Activated CD8-positive, alpha-beta T cell treated with anti-CD3 and anti-CD28 coated beads, Interleukin-2, amount 10 ng/mL, durations not matched to agents 7 days and 5 days (primary cell): Measurements from ENCODE around the gene ABCB11. TPM values are rescaled to one million over a fixed set of nuclear protein-coding genes. Genes with fewer than 3 reads are reported as not detected.

Source experiments
- ATAC-seq: fragments of 150-1000 bp; cut with Tn5 transposase; one replicate; pipeline ENCODE4 v1.10.0; 2021; ENCODE audit warnings: moderate library complexity
- CTCF ChIA-PET: fragments of 350-600 bp; sonication (Branson Sonifier 250); formaldehyde crosslinking; loops from one replicate; lab custom pipeline; 2021; ENCODE audit warnings: antibody characterized with exemption; lab: Charles Lee
- POLR2A ChIA-PET: fragments of 350-600 bp; sonication (Branson Sonifier 250); formaldehyde crosslinking; loops from one replicate; lab custom pipeline; 2021; ENCODE audit warnings: antibody characterized with exemption; lab: Charles Lee
- DNase-seq: peaks from one replicate; pipeline ENCODE4 v3.0.0-alpha.2; 2020
- H3K27ac Mint-ChIP-seq: one replicate; pipeline ENCODE4 v1.8.0; 2021; ENCODE audit warnings: mild to moderate bottlenecking, mixed read lengths
- H3K27me3 Mint-ChIP-seq: one replicate; pipeline ENCODE4 v1.8.0; 2021; ENCODE audit warnings: low read depth, mixed read lengths
- H3K36me3 Mint-ChIP-seq: one replicate; pipeline ENCODE4 v1.8.0; 2021; ENCODE audit warnings: low read depth, mixed read lengths
- H3K4me1 Mint-ChIP-seq: one replicate; pipeline ENCODE4 v1.8.0; 2021; ENCODE audit warnings: low read depth, mixed read lengths
- H3K4me3 Mint-ChIP-seq: one replicate; pipeline ENCODE4 v1.8.0; 2021; ENCODE audit warnings: mild to moderate bottlenecking, mixed read lengths
- H3K9me3 Mint-ChIP-seq: one replicate; pipeline ENCODE4 v1.8.0; 2022; ENCODE audit warnings: mixed read lengths; ENCODE audit not compliant: insufficient read depth
- total RNA-seq, 2 experiments: library from RNA; stranded (reverse); gene quantifications; one replicate each; pipeline ENCODE4 v1.2.3, GENCODE V29; 2021

ABCB11 gene
- total RNA-seq, 2 experiments from 2014 or later = 0.03 TPM; not detected in 1

- CTCF ChIA-PET = interaction anchor here (0.8 kb wide), 1 partner anchor 123 kb away, joined by 3 read pairs; no protein-coding TSS in a partner anchor
Observed at GRCh38 chr2:168986398-168986943, 44.7 kb downstream of the ABCB11 start.

DNA sequence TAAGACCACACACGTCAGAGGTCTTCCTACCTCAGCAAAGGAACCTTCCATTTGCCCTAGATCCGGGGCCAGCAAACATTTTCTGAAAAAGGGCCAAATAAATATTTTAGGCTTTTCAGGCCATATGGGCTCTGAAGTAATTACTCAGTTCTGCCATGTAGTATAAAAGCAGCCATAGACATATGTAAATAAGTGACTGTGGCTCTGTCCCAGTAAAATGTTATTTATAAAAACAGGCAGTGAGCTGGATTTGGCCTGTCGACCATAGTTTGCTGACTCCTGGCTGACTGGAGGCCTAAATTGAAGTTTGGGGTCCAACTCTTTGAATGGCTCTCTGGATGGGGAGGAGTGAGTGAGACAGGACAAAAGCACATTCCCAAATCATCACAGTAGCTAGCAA lies 49.5 kb downstream of the ABCB11 start:
- ATAC-seq (no peak), DNase-seq (no peak)
- Mint-ChIP-seq H3K27me3 (peaks cover 8% of the 10 kb centered on the region), H3K36me3 (no peaks in the 10 kb centered on the region), H3K4me3 (no peak overlapping the region), H3K9me3 (no peaks in the 10 kb centered on the region), H3K27ac (no peak overlapping the region), H3K4me1 (no peaks in the 10 kb centered on the region)
- ChIA-PET CTCF (no interaction called here), POLR2A (no interaction called here)

More at GRCh38 chr2:168986398-168986943, 44.7 kb downstream of the ABCB11 start:
- POLR2A ChIA-PET = interaction anchor here (0.7 kb wide), 1 partner anchor 111 kb away, joined by 3 read pairs; no protein-coding TSS in a partner anchor
- no peak for DNase-seq
- Mint-ChIP-seq H3K36me3 (no peaks in the 10 kb centered on the region), H3K27me3 (peaks cover 10% of the 10 kb centered on the region), H3K4me1 (no peaks in the 10 kb centered on the region), H3K4me3 (no peak overlapping the region), H3K27ac (no peak overlapping the region), H3K9me3 (no peaks in the 10 kb centered on the region)
- ATAC-seq = no peak

GRCh38 chr2:168978461-168978861 lies 52.7 kb downstream of the ABCB11 start:
- ATAC-seq (no peak), DNase-seq (no peak)
- Mint-ChIP-seq H3K4me1 (no peaks in the 10 kb centered on the region), H3K36me3 (no peaks in the 10 kb centered on the region), H3K4me3 (no peak overlapping the region), H3K9me3 (no peaks in the 10 kb centered on the region), H3K27me3 (no peaks in the 10 kb centered on the region), H3K27ac (no peak overlapping the region)
- ChIA-PET CTCF (interaction anchor here (0.8 to 2.1 kb wide), 3 partner anchors 11 to 132 kb away, joined by 3 to 4 read pairs (median 4); no protein-coding TSS in a partner anchor), POLR2A (no interaction called here)

DNA sequence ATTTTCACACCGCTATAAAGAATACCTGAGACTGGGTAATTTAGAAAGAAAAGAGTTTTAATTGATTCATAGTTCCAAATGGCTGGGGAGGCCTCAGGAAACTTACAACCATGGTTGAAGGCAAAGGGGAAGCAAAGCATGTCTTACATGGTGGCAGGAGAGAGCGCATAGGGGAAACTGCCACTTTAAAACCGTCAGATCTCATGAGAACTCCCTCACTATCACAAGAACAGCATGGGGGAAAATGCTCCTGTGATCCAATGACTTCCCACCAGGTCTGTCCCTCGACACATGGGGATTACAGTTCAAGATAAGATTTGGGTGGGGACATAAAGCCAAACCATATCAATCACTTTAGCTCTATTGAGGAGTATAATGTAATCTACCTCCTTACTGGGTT lies 53.5 kb downstream of the ABCB11 start:
- ATAC-seq (no peak), DNase-seq (no peak)
- H3K4me1 Mint-ChIP-seq = no peaks in the 10 kb centered on the region
- H3K9me3 Mint-ChIP-seq = no peaks in the 10 kb centered on the region
- no peaks in the 10 kb centered on the region for H3K36me3 Mint-ChIP-seq
- ChIA-PET POLR2A (no interaction called here), CTCF (interaction anchor here (0.8 to 1.5 kb wide), 2 partner anchors 10 to 64 kb away, joined by 3 to 4 read pairs; no protein-coding TSS in a partner anchor)
- no peak overlapping the region for H3K4me3 Mint-ChIP-seq
- no peaks in the 10 kb centered on the region for H3K27me3 Mint-ChIP-seq
- H3K27ac Mint-ChIP-seq = no peak overlapping the region

- H3K27me3 Mint-ChIP-seq = no peaks in the 10 kb centered on the region
- CTCF ChIA-PET = no interaction called here
- no peaks in the 10 kb centered on the region for H3K4me1 Mint-ChIP-seq
- H3K9me3 Mint-ChIP-seq = no peaks in the 10 kb centered on the region
- H3K36me3 Mint-ChIP-seq = no peaks in the 10 kb centered on the region
- DNase-seq (no peak), ATAC-seq (peak; percentile 43)
- H3K4me3 Mint-ChIP-seq = no peak overlapping the region
- H3K27ac Mint-ChIP-seq = no peak overlapping the region
- POLR2A ChIA-PET = no interaction called here
Observed at GRCh38 chr2:168976034-168976654, 55.0 kb downstream of the ABCB11 start.

DNA sequence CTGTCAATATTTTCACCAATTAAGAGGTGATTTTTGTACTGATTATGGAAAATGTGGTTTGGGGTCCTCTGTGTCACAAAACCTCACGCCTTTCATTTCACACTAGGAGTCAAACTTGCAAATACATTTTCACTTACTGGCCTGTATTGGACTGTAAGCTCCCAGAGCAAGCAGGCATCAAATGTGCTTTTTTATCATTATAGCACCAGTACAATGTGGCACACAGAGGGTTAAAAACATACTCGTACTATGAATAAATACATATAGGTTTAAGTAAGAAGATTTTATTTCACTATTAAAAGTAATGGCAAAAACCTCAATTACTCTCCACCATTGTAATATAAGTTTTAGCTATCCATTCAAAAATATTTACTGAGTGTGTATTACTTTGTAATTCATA lies 56.7 kb downstream of the ABCB11 start:
- H3K4me3 Mint-ChIP-seq = no peak overlapping the region
- no peak overlapping the region for H3K27ac Mint-ChIP-seq
- H3K36me3 Mint-ChIP-seq = no peaks in the 10 kb centered on the region
- H3K4me1 Mint-ChIP-seq = no peaks in the 10 kb centered on the region
- DNase-seq (no peak), ATAC-seq (peak; percentile 21)
- no peaks in the 10 kb centered on the region for H3K9me3 Mint-ChIP-seq
- ChIA-PET CTCF (interaction anchor here (1.3 to 3.2 kb wide), 4 partner anchors 10 to 158 kb away, joined by 3 to 7 read pairs (median 4); no protein-coding TSS in a partner anchor), POLR2A (no interaction called here)
- no peaks in the 10 kb centered on the region for H3K27me3 Mint-ChIP-seq

DNA sequence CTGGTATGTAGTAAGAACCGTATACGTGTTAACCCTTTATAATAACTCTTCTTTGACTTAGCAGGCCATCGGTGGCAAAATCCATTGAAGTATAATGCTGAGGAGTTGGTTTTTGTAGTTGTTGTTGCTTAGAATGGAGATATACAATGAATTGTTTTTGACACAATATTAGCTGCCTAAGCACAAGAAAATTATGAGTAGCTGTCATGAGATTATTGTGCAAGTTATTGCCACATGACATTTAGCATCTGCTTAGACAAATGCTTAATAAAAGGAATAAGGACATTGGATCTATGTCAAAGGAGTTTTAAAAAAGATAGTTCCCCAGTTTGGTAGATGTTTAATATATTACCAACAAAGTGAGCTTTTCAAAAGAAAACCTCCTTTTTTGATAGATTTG lies 59.9 kb downstream of the ABCB11 start:
- Mint-ChIP-seq H3K4me1 (no peaks in the 10 kb centered on the region), H3K9me3 (no peaks in the 10 kb centered on the region), H3K36me3 (no peaks in the 10 kb centered on the region), H3K4me3 (no peak overlapping the region), H3K27ac (no peak overlapping the region), H3K27me3 (no peaks in the 10 kb centered on the region)
- ChIA-PET POLR2A (no interaction called here), CTCF (interaction anchor here (0.9 to 3.1 kb wide), 3 partner anchors 10 to 138 kb away, joined by 3 to 15 read pairs (median 10); no protein-coding TSS in a partner anchor)
- no peak for ATAC-seq
- DNase-seq = no peak

DNA sequence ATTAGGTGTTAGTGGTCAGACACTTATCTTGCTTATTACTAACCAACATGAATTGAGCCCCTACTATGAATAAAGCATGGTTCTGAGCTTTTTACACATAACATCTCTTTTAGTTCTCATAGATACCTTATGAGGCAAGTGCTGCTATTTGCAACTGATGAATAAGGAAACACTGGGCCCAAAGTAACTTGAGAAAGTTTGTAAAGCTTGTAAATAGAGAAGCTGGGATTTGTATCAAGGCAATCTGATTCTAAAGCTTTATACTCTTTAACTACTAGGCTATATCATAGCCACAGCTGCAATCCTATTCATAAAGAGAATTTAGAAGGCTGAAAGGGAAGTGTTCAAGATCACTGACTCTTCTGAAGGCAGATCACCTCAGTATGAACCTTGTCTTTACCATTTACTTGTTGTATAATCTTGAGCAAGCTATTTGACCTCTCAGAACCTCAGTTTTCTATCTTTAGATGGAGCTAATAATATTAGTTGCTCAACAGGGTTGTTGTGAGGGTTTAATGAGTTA lies 60.4 kb downstream of the ABCB11 start:
- no peaks in the 10 kb centered on the region for H3K36me3 Mint-ChIP-seq
- no peak overlapping the region for H3K27ac Mint-ChIP-seq
- peaks cover 3% of the 10 kb centered on the region for H3K4me1 Mint-ChIP-seq
- ATAC-seq (no peak), DNase-seq (no peak)
- ChIA-PET CTCF (interaction anchor here (0.8 to 3.1 kb wide), 5 partner anchors 9 to 171 kb away, joined by 3 to 15 read pairs (median 4); no protein-coding TSS in a partner anchor), POLR2A (no interaction called here)
- H3K9me3 Mint-ChIP-seq = no peaks in the 10 kb centered on the region
- H3K4me3 Mint-ChIP-seq = no peak overlapping the region
- H3K27me3 Mint-ChIP-seq = no peaks in the 10 kb centered on the region

DNA sequence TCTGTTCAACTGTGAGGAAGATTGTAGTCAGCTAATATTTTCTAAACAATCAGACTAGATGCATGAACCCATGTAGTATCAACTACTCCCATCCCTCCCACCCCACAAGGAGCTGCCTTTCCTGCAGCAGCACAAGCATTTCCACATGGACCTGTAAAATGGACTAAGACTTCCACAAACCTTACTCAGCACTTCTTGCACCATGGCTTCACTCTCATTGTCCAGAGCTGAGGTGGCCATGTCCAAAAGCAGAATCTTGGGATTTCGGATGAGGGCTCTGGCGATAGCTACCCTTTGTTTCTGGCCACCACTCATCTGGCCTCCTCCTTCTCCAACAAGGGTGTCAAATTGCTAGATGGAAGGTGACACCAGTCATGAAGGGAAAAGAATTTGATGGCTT lies 61.3 kb downstream of the ABCB11 start:
- H3K27me3 Mint-ChIP-seq = no peaks in the 10 kb centered on the region
- ATAC-seq (no peak), DNase-seq (no peak)
- no peak overlapping the region for H3K4me3 Mint-ChIP-seq
- no peaks in the 10 kb centered on the region for H3K36me3 Mint-ChIP-seq
- H3K27ac Mint-ChIP-seq = no peak overlapping the region
- POLR2A ChIA-PET = no interaction called here
- CTCF ChIA-PET = interaction anchor here (1.1 to 3.1 kb wide), 3 partner anchors 8 to 172 kb away, joined by 4 to 15 read pairs (median 10); no protein-coding TSS in a partner anchor
- no peaks in the 10 kb centered on the region for H3K9me3 Mint-ChIP-seq
- H3K4me1 Mint-ChIP-seq = peaks cover 10% of the 10 kb centered on the region

DNA sequence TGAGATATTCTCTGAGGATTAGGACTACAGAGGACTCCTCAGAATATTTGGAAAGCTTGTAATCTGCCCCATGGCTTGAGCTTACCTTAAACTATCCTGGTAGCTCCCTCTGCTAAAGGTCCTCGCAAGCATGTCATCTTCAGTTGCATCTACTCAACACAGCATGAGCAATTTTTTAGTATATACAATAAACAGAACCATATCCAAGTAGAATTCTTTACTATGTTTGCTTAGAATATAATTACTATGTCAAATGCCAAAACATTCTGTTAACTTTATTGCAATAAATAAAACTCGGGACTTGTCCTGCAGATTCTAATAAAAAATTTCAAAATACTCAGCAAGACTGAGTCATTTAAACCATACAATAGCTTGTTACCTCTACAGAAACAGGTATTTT lies 62.8 kb downstream of the ABCB11 start:
- ATAC-seq (no peak), DNase-seq (no peak)
- Mint-ChIP-seq H3K4me1 (peaks cover 20% of the 10 kb centered on the region), H3K27ac (no peak overlapping the region), H3K9me3 (no peaks in the 10 kb centered on the region), H3K36me3 (no peaks in the 10 kb centered on the region), H3K4me3 (no peak overlapping the region), H3K27me3 (no peaks in the 10 kb centered on the region)
- CTCF ChIA-PET = interaction anchor here (1.0 to 1.9 kb wide), 7 partner anchors 10 to 173 kb away, joined by 3 to 12 read pairs (median 4); no protein-coding TSS in a partner anchor
- POLR2A ChIA-PET = no interaction called here

GRCh38 chr2:168964251-168964807 lies 66.8 kb downstream of the ABCB11 start:
- no peaks in the 10 kb centered on the region for H3K27me3 Mint-ChIP-seq
- no peaks in the 10 kb centered on the region for H3K36me3 Mint-ChIP-seq
- peak overlapping the region; percentile 0 for H3K27ac Mint-ChIP-seq
- no peak for DNase-seq
- CTCF ChIA-PET = interaction anchor here (0.6 to 10.6 kb wide), 9 partner anchors 9 to 178 kb away, joined by 3 to 101 read pairs (median 6); no protein-coding TSS in a partner anchor
- POLR2A ChIA-PET = interaction anchor here (0.6 kb wide), 1 partner anchor 423 kb away, joined by 3 read pairs; no protein-coding TSS in a partner anchor
- peaks cover 38% of the 10 kb centered on the region for H3K4me1 Mint-ChIP-seq
- ATAC-seq = peak; percentile 73
- H3K4me3 Mint-ChIP-seq = no peak overlapping the region
- no peaks in the 10 kb centered on the region for H3K9me3 Mint-ChIP-seq
